ENCODE measurements around the gene ROM1.
"Not testable (repeated sequence)": the region's sequence is repeated elsewhere in the genome, so short reads cannot be mapped to it uniquely, and the experiment has no call there.

The ROM1 gene

DNA sequence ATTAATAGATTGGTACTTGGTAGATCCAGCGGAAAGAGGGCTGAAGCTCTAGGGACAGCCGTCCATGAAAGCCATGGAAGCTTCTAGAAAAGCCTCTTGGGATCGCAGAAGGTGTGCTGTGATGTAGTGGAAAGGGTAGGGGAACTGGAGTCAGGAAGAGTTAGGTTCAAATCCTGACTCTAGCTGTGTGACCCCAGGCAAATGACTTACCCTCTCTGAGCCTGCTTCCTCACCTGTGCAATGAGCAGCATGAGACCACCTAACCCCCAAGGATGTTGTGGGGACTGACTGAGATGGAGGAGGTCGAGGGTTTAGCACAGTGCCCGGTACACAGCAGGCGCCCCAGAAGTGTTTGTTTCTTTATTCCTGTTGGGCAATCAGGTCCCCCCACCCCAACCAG lies 2.7 kb upstream of the ROM1 start:
- in situ Hi-C loops (cut with HindIII; ENCODE audit: low sequenced_read_pairs), result no loop called here
- H3K4me3 ChIP-seq (ENCODE audit: low read depth, low read length), result no peak overlapping the region
- no peak for DNase-seq (ENCODE audit: low read depth, low spot score)
- TF ChIP-seq, protein P1, sequence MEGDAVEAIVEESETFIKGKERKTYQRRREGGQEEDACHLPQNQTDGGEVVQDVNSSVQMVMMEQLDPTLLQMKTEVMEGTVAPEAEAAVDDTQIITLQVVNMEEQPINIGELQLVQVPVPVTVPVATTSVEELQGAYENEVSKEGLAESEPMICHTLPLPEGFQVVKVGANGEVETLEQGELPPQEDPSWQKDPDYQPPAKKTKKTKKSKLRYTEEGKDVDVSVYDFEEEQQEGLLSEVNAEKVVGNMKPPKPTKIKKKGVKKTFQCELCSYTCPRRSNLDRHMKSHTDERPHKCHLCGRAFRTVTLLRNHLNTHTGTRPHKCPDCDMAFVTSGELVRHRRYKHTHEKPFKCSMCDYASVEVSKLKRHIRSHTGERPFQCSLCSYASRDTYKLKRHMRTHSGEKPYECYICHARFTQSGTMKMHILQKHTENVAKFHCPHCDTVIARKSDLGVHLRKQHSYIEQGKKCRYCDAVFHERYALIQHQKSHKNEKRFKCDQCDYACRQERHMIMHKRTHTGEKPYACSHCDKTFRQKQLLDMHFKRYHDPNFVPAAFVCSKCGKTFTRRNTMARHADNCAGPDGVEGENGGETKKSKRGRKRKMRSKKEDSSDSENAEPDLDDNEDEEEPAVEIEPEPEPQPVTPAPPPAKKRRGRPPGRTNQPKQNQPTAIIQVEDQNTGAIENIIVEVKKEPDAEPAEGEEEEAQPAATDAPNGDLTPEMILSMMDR (IDR thresholded peaks at IDR 0.05; ENCODE audit: low read depth, low read length), result no peak

- TF ChIP-seq, protein P1 (IDR thresholded peaks at IDR 0.05; ENCODE audit: low read depth, low read length), result no peak
- DNase-seq (ENCODE audit: low read depth, low spot score), result no peak
- peak overlapping the region; percentile 74 for H3K4me3 ChIP-seq (ENCODE audit: low read depth, low read length)
- in situ Hi-C loops (cut with HindIII; ENCODE audit: low sequenced_read_pairs), result no loop called here
These were observed 2.0 kb upstream of the ROM1 start for GRCh38 chr11:62610814-62611704.

DNA sequence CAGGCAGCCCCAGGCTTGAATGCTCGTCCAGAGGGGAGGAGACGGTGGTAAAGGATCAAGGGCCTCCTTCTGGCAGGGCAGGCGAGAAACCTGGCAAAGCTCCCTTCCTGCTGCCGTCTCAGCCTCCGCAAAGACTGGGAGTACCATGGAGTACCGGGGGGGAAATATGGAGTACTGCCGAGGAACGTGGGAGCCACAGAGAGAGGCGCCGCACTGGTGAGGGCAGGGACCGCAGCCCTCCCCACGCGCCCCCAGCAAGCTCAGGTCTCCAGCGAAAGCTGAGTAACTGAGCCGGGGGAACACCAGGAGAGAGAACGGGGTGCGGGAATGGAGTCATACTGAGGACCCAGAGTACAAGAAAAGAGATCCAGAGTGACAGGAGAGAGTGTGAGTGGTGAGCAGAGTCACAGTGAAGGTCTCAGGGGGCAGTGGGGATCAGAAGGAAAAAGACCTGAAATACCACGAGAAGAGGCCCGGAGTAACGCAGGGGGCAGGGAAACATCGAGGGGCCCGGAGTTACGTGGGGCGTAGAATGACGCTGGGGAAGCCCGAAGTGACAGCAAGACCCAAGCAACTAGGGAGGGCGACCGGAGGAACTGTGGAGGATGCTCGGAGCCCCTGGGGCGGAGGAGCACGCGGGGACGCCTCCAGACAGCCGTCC lies 1.2 kb upstream of the ROM1 start:
- H3K4me3 ChIP-seq (ENCODE audit: low read depth, low read length), result peak overlapping the region; percentile 74
- TF ChIP-seq, protein P1 (IDR thresholded peaks at IDR 0.05; ENCODE audit: low read depth, low read length), result no peak
- DNase-seq (ENCODE audit: low read depth, low spot score), result peak; percentile 72
- in situ Hi-C loops (cut with HindIII; ENCODE audit: low sequenced_read_pairs), result no loop called here

DNA sequence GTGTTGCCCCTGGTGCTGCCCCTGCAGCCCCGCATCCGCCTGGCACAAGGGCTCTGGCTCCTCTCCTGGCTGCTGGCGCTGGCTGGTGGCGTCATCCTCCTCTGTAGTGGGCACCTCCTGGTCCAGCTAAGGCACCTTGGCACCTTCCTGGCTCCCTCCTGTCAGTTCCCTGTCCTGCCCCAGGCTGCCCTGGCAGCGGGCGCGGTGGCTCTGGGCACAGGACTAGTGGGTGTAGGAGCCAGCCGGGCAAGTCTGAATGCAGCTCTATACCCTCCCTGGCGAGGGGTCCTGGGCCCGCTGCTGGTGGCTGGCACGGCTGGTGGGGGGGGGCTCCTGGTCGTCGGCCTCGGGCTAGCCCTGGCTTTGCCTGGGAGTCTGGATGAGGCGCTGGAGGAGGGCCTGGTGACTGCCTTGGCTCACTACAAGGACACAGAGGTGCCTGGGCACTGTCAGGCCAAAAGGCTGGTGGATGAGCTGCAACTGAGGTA lies 278 bp downstream of the ROM1 start:
- in situ Hi-C loops (cut with HindIII; ENCODE audit: low sequenced_read_pairs), result no loop called here
- H3K4me3 ChIP-seq (ENCODE audit: low read depth, low read length), result no peak overlapping the region

DNA sequence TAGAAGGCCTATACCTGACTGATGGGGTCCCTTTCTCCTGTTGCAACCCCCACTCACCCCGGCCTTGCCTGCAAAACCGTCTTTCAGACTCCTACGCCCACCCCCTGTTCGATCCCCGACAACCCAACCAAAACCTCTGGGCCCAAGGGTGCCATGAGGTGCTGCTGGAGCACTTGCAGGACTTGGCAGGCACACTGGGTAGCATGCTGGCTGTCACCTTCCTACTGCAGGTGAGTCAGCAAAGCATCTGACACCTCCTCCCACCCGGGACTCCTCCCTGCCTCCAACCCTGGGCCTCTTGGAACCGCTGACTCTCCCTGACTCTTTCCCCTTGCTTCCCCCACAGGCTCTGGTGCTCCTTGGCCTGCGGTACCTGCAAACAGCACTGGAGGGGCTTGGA lies 1.2 kb downstream of the ROM1 start:
- no peak overlapping the region for H3K4me3 ChIP-seq (ENCODE audit: low read depth, low read length)
- in situ Hi-C loops (cut with HindIII; ENCODE audit: low sequenced_read_pairs), result no loop called here
- no peak for DNase-seq (ENCODE audit: low read depth, low spot score)
- TF ChIP-seq, protein P1 (IDR thresholded peaks at IDR 0.05; ENCODE audit: low read depth, low read length), result no peak

More for the DNA sequence above, 278 bp downstream of the ROM1 start:
- no peak for DNase-seq (ENCODE audit: low read depth, low spot score)
- TF ChIP-seq, protein P1 (IDR thresholded peaks at IDR 0.05; ENCODE audit: low read depth, low read length), result no peak

GRCh38 chr11:62615521-62615920 lies 2.5 kb downstream of the ROM1 start:
- DNase-seq (ENCODE audit: low read depth, low spot score), result no peak
- in situ Hi-C loops (cut with HindIII; ENCODE audit: low sequenced_read_pairs), result no loop called here
- TF ChIP-seq, protein P1 (IDR thresholded peaks at IDR 0.05; ENCODE audit: low read depth, low read length), result no peak
- H3K4me3 ChIP-seq (ENCODE audit: low read depth, low read length), result no peak overlapping the region

DNA sequence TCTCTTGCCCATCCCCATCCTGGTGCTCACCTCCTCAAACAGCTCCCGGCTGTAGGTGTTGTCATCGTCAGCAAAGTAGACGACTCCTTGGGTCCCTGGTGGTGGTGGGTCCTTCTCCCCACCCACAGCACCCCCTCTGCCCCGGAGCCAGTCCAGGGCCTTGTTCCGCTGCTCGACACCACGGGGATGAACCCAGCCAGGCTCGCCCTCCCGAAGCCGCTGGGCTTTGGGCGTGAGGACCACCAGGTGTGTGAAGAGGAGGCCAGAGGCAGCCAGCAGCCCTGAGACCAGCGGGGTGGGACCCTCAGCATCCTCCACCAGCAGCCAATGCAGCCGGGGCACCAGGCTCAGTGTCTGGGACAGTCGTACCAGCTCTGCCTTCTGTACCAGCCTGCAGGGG lies 3.9 kb downstream of the ROM1 start:
- in situ Hi-C loops (cut with HindIII; ENCODE audit: low sequenced_read_pairs); DNase-seq (ENCODE audit: low read depth, low spot score); H3K4me3 ChIP-seq (ENCODE audit: low read depth, low read length): not testable (repeated sequence)
